Activated T-helper 2 cell treated with anti-CD3 and anti-CD28 coated beads, Interferon-gamma antibody, Interleukin-2, Interleukin-4, amounts not matched to agents 10 μg/mL and 5 μg/mL and 100 μg/mL, durations not matched to agents 14 hours and 24 hours and 36 hours (primary cell): ENCODE data around the gene PPP2R5E. TPM values are rescaled to one million over a fixed set of nuclear protein-coding genes. Genes with fewer than 3 reads are reported as not detected.

Experiments
- DNase-seq: peaks from one replicate; pipeline ENCODE4 v3.0.0; 2021; ENCODE audit warnings: low spot score
- H3K27ac Mint-ChIP-seq: one replicate; pipeline ENCODE4 v1.8.0; 2021; ENCODE audit warnings: mixed read lengths
- H3K27me3 Mint-ChIP-seq: one replicate; pipeline ENCODE4 v1.8.0; 2021; ENCODE audit warnings: low read depth, mixed read lengths
- H3K36me3 Mint-ChIP-seq: one replicate; pipeline ENCODE4 v1.8.0; 2021; ENCODE audit warnings: low read depth, mixed read lengths
- H3K4me1 Mint-ChIP-seq: one replicate; pipeline ENCODE4 v1.8.0; 2021; ENCODE audit warnings: low read depth, mixed read lengths
- H3K4me3 Mint-ChIP-seq: one replicate; pipeline ENCODE4 v1.8.0; 2021; ENCODE audit warnings: low read depth, mild to moderate bottlenecking, moderate library complexity, mixed read lengths
- H3K9me3 Mint-ChIP-seq: one replicate; pipeline ENCODE4 v1.8.0; 2021; ENCODE audit warnings: mixed read lengths
- intact Hi-C: fragments of 100-400 bp; cut with micrococcal nuclease; formaldehyde crosslinking; loops from one replicate; pipeline ENCODE4 v1.15.1; 2023
- total RNA-seq: library from RNA; stranded (reverse); gene quantifications from 2 replicates; pipeline ENCODE4 v1.2.3, GENCODE V29; 2022

The PPP2R5E gene
- total RNA-seq, 1 donor from 2014 or later, result 44.1 TPM

GRCh38 chr14:63322472-63322871 lies 220.7 kb downstream of the PPP2R5E start:
- no peak overlapping the region for H3K27ac Mint-ChIP-seq
- H3K9me3 Mint-ChIP-seq, result no peaks in the 10 kb centered on the region
- no peaks in the 10 kb centered on the region for H3K4me1 Mint-ChIP-seq
- H3K4me3 Mint-ChIP-seq, result no peak overlapping the region
- intact Hi-C loops, result no loop called here
- H3K36me3 Mint-ChIP-seq, result no peaks in the 10 kb centered on the region
- H3K27me3 Mint-ChIP-seq, result no peaks in the 10 kb centered on the region
- no peak for DNase-seq

Other genes with a start within 250 kb of the PPP2R5E start
- not detected in 2 replicates for gene GPHB5, start 224.4 kb downstream of the PPP2R5E start, total RNA-seq
- gene WDR89, start 98.5 kb upstream of the PPP2R5E start, total RNA-seq, result 25.5 and 25.9 TPM in 2 replicates
- gene SGPP1, start 184.7 kb upstream of the PPP2R5E start, total RNA-seq, result 13.0 and 14.0 TPM in 2 replicates